ENCODE measurements around the gene DYRK3. TPM values are rescaled to one million over a fixed set of nuclear protein-coding genes. Genes with fewer than 3 reads are reported as not detected.
"Not testable (repeated sequence)": the region's sequence is repeated elsewhere in the genome, so short reads cannot be mapped to it uniquely, and the experiment has no call there.

Gene DYRK3
- total RNA-seq, 4 donors from 2014 or later, result 14.5 to 21.2 (median 15.9) TPM

DNA sequence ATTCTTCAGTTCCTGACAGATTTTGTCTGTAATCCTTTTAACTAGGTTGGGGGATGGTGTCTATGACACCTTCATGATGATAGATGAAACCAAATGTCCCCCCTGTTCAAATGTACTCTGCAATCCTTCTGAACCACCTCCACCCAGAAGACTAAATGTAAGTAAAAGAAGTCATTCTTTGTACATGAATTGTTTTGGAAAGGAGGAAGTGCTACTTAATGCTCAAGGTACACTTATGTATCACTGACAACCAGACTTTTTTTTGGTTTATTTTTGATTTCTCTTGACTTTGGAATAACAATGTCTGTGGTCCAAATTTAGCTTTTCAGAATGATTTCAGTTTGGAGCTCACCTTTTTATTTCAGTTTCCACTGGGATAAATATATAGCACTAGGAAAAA, 2.3 kb downstream of the DYRK3 start:
- intact Hi-C loops (cut with DNase I), result loop anchor here (10.0 kb wide), 1 partner anchor 277 kb away; no protein-coding TSS in a partner anchor
- H3K36me3 ChIP-seq, result no peaks in the 10 kb centered on the region
- TF ChIP-seq, protein P1, sequence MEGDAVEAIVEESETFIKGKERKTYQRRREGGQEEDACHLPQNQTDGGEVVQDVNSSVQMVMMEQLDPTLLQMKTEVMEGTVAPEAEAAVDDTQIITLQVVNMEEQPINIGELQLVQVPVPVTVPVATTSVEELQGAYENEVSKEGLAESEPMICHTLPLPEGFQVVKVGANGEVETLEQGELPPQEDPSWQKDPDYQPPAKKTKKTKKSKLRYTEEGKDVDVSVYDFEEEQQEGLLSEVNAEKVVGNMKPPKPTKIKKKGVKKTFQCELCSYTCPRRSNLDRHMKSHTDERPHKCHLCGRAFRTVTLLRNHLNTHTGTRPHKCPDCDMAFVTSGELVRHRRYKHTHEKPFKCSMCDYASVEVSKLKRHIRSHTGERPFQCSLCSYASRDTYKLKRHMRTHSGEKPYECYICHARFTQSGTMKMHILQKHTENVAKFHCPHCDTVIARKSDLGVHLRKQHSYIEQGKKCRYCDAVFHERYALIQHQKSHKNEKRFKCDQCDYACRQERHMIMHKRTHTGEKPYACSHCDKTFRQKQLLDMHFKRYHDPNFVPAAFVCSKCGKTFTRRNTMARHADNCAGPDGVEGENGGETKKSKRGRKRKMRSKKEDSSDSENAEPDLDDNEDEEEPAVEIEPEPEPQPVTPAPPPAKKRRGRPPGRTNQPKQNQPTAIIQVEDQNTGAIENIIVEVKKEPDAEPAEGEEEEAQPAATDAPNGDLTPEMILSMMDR (IDR thresholded peaks at IDR 0.05), result no peak
- no peak for TF ChIP-seq POLR2A (IDR thresholded peaks at IDR 0.05)
- peaks cover 20% of the 10 kb centered on the region in 2 donors for H3K4me1 ChIP-seq
- no peak for DNase-seq
- H3K27ac ChIP-seq, result peak overlapping the region in 2 of 3 donors; percentile 12 to 33
- H3K4me3 ChIP-seq (replicated peaks in 1 of 3), result no peak overlapping the region
- H3K27me3 ChIP-seq, result no peaks in the 10 kb centered on the region
- H3K9me3 ChIP-seq, result no peaks in the 10 kb centered on the region

GRCh38 chr1:206642074-206642473, 6.7 kb downstream of the DYRK3 start:
- H3K36me3 ChIP-seq; H3K27me3 ChIP-seq; H3K27ac ChIP-seq; H3K4me1 ChIP-seq; H3K4me3 ChIP-seq (replicated peaks in 1 of 3); DNase-seq; intact Hi-C loops (cut with DNase I); H3K9me3 ChIP-seq: not testable (repeated sequence)
- WGBS, 2 donors, result 92 to 93% methylated on average over 2 of the region's 2 CpGs

GRCh38 chr1:206643118-206643698, 7.9 kb downstream of the DYRK3 start:
- no peaks in the 10 kb centered on the region for H3K4me1 ChIP-seq
- H3K9me3 ChIP-seq, result no peaks in the 10 kb centered on the region
- no peak overlapping the region for H3K27ac ChIP-seq
- WGBS, 2 donors, result 80 to 95% methylated on average over 3 of the region's 3 CpGs
- H3K4me3 ChIP-seq (replicated peaks in 1 of 3), result no peak overlapping the region
- no peaks in the 10 kb centered on the region for H3K27me3 ChIP-seq
- DNase-seq, result no peak
- no peak for TF ChIP-seq POLR2A (IDR thresholded peaks at IDR 0.05)
- TF ChIP-seq, protein P1 (IDR thresholded peaks at IDR 0.05), result no peak
- peaks cover 10 to 11% of the 10 kb centered on the region in 2 donors for H3K36me3 ChIP-seq
- intact Hi-C loops (cut with DNase I), result no loop called here

DNA sequence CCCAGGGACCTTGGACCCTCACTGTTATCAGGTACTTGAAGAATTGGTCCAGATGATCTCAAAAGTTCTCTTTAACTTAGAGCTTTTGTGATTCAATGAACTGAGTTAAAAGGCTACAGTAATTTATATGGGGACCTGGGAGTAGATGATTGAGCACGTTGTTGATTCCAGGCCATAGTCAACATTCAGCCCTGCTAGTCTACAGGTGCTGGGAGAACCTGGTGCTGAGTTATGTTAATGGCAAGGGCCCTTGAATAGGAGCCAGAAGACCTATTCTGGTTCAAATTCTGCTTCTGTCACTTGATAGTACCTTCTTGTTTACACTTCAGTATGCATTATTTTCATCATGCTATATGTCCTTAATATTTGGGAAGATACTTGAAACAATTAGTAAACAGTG, 11.2 kb downstream of the DYRK3 start:
- H3K27ac ChIP-seq, result no peak overlapping the region
- intact Hi-C loops (cut with DNase I), result no loop called here
- TF ChIP-seq, protein P1 (IDR thresholded peaks at IDR 0.05), result no peak
- no peak for TF ChIP-seq POLR2A (IDR thresholded peaks at IDR 0.05)
- H3K4me1 ChIP-seq, result no peaks in the 10 kb centered on the region
- H3K27me3 ChIP-seq, result no peaks in the 10 kb centered on the region
- H3K4me3 ChIP-seq (replicated peaks in 1 of 3), result no peak overlapping the region
- DNase-seq, result no peak
- H3K9me3 ChIP-seq, result no peaks in the 10 kb centered on the region
- 68 to 89% methylated on average over 1 of the region's 1 CpG for WGBS, 2 donors
- peaks cover 14% of the 10 kb centered on the region in 2 donors for H3K36me3 ChIP-seq

GRCh38 chr1:206647224-206647623, 11.9 kb downstream of the DYRK3 start:
- Histone ChIP-seq H3K36me3 (peaks cover 14% of the 10 kb centered on the region in 2 donors), H3K27me3 (no peaks in the 10 kb centered on the region), H3K9me3 (no peaks in the 10 kb centered on the region), H3K4me1 (no peaks in the 10 kb centered on the region), H3K27ac (no peak overlapping the region), H3K4me3 (replicated peaks in 1 of 3) (no peak overlapping the region)
- no peak for TF ChIP-seq POLR2A (IDR thresholded peaks at IDR 0.05)
- TF ChIP-seq, protein P1 (IDR thresholded peaks at IDR 0.05), result no peak
- no peak for DNase-seq
- intact Hi-C loops (cut with DNase I), result no loop called here

Data from thyroid gland (tissue), 4 donors.